Body of pancreas (tissue), 4 donors: ENCODE measurements around the gene ATF6B. TPM values are rescaled to one million over a fixed set of nuclear protein-coding genes. Genes with fewer than 3 reads are reported as not detected.
"Not testable (repeated sequence)": the region's sequence is repeated elsewhere in the genome, so short reads cannot be mapped to it uniquely, and the experiment has no call there.

ENCODE experiments used
- ATAC-seq: fragments of 150-250 bp; one replicate; pipeline ENCODE4 v1.9.1; 2016
- DNase-seq, 4 donors: peaks; one replicate each; pipeline ENCODE4 v3.0.0-alpha.2; 2019
- H3K27ac ChIP-seq, 4 donors: fragments of 200-600 bp; sonication (generic); 1 replicate in 3 of 4; 2 replicates in 1 of 4; pipeline versions ENCODE4 v1.5.1 to v1.6.1; 2016 to 2019; ENCODE audit warnings: mild to moderate bottlenecking in 1 of 4, mixed read lengths in 1 of 4, moderate library complexity in 1 of 4
- H3K27me3 ChIP-seq, 2 donors: fragments of 200-600 bp; sonication (generic); one replicate each; pipeline ENCODE4 v1.6.0; 2016; ENCODE audit warnings: mild to moderate bottlenecking in 1 of 2
- H3K36me3 ChIP-seq, 2 donors: fragments of 200-600 bp; sonication (generic); replicated peaks in 1 of 2; 2 replicates each; pipeline ENCODE4 v1.5.1; 2016; ENCODE audit warnings: low read depth in 2 of 2; ENCODE audit not compliant: insufficient read depth in 1 of 2
- H3K4me1 ChIP-seq: fragments of 200-600 bp; sonication (generic); one replicate; pipeline ENCODE4 v1.6.0; 2016
- H3K4me3 ChIP-seq, 2 donors: fragments of 200-600 bp; sonication (generic); 1 replicate in 1 of 2; 2 replicates in 1 of 2; pipeline ENCODE4 v1.5.1; 2016 to 2019
- H3K9me3 ChIP-seq, 3 donors: fragments of 200-600 bp; sonication (generic); 1 replicate in 2 of 3; 2 replicates in 1 of 3; pipeline ENCODE4 v1.5.1; 2016
- POLR2A ChIP-seq, 3 donors: fragments of 450-650 bp; IDR thresholded peaks; one replicate each; pipeline ENCODE4 v1.6.1; 2016; ENCODE audit warnings: antibody characterized with exemption in 3 of 3, mild to moderate bottlenecking in 2 of 3
- WGBS, 2 donors: methylation state at CpG; one replicate each; pipeline ENCODE4 v1.1.5; 2017; 5-methylcytosine and 5-hydroxymethylcytosine counted together
- intact Hi-C: fragments of 100-400 bp; cut with DNase I; formaldehyde crosslinking; loops from one replicate; pipeline ENCODE4 v1.15.1; 2023
- total RNA-seq, 2 donors: library from RNA; depleted of rRNA; stranded (reverse); fragments of >200 nt; gene quantifications; one replicate each; pipeline ENCODE4 v1.1.0, GENCODE V29; 2016
- TF ChIP-seq, protein P1 (sequence below), 7 experiments: fragments of 450-650 bp in 4 of 7; fragments of 200-600 bp in 3 of 7; sonication (generic) in 3 of 7; IDR thresholded peaks; one replicate each; pipeline ENCODE4 v1.5.1; 2016 to 2019; ENCODE audit warnings: antibody characterized with exemption in 7 of 7

The ATF6B gene
- total RNA-seq, 2 donors from 2014 or later = 26.5 to 32.3 TPM

GRCh38 chr6:32148289-32149091, 20.4 kb upstream of the ATF6B start:
- no peak overlapping the region for H3K27ac ChIP-seq
- H3K4me3 ChIP-seq = peak overlapping the region in 1 of 2 donors; percentile 5
- no peaks in the 10 kb centered on the region for H3K9me3 ChIP-seq
- intact Hi-C loops = no loop called here
- peaks cover 20% of the 10 kb centered on the region for H3K4me1 ChIP-seq
- peaks cover 0 to 8% of the 10 kb centered on the region in 2 donors for H3K27me3 ChIP-seq
- 11 to 20% methylated on average over 35 to 39 of the region's 39 CpGs for WGBS, 2 donors
- DNase-seq (peak; percentile 71 to 84 (median 80)), ATAC-seq (peak; percentile 86)
- TF ChIP-seq POLR2A (IDR thresholded peaks at IDR 0.05) = no peak
- TF ChIP-seq, protein P1, sequence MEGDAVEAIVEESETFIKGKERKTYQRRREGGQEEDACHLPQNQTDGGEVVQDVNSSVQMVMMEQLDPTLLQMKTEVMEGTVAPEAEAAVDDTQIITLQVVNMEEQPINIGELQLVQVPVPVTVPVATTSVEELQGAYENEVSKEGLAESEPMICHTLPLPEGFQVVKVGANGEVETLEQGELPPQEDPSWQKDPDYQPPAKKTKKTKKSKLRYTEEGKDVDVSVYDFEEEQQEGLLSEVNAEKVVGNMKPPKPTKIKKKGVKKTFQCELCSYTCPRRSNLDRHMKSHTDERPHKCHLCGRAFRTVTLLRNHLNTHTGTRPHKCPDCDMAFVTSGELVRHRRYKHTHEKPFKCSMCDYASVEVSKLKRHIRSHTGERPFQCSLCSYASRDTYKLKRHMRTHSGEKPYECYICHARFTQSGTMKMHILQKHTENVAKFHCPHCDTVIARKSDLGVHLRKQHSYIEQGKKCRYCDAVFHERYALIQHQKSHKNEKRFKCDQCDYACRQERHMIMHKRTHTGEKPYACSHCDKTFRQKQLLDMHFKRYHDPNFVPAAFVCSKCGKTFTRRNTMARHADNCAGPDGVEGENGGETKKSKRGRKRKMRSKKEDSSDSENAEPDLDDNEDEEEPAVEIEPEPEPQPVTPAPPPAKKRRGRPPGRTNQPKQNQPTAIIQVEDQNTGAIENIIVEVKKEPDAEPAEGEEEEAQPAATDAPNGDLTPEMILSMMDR (IDR thresholded peaks at IDR 0.05) = peak in 5 of 7 experiments; percentile 4 to 26 (median 18)
- no peaks in the 10 kb centered on the region for H3K36me3 ChIP-seq

DNA sequence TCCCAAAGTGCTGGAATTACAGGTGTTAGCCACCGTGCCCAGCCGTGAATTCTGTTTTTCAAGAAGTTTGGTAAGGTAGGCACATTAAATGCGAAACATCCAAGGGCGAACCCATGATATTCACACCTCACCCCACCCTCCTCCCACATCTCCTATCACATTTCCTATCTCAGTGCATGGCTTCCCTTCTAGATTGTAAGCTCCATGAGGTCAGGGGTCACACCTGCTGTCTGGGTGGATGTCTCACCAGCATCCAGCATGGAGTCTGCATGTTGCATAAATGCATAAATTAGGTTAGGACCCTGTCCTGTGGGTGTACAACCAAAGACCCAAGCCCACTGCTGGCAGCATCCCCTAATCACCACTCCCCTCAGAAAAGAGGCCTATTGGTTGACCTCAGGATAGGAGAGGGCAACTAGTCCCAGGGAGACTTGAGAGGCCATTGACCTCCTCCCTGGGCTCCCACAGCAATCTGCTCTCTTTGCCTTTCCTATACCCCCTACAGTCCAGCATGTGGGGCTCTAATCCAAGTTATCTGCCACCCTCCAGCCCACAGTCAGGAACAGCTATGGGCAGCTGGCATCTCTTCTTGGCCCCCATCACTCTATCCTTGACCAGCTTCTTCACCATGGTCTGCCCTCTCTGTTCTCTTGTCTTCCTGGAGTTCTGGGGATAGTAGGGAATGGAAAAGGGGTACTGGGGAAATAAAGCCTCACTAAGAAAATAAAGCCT, 19.5 kb upstream of the ATF6B start:
- Histone ChIP-seq H3K36me3 (no peaks in the 10 kb centered on the region), H3K9me3 (no peaks in the 10 kb centered on the region), H3K27me3 (peaks cover 0 to 8% of the 10 kb centered on the region in 2 donors), H3K27ac (no peak overlapping the region), H3K4me1 (peaks cover 13% of the 10 kb centered on the region), H3K4me3 (no peak overlapping the region)
- intact Hi-C loops = no loop called here
- 85% methylated on average over 4 of the region's 4 CpGs for WGBS, 2 donors
- DNase-seq (no peak), ATAC-seq (no peak)
- TF ChIP-seq, protein P1 (IDR thresholded peaks at IDR 0.05) = no peak
- TF ChIP-seq POLR2A (IDR thresholded peaks at IDR 0.05) = no peak

DNA sequence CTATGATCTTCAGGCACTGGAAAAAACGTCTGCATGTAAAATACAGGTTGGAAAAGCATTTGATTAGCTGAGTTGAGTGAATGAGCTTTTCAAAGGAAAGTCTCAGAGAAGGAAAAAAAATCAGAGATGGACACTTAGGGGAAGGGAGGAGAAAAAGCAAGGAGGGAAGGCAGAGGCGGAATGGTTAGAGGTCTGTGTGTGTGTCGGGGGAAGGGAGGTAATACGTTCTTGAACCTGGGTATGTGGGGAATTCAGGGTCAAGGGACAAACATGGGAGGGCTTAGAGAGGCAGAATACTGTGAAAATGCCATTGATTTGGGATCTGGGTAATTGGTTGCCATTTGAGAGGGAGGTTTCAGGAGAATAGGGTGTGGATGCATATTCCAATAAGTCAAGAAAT, 18.6 kb upstream of the ATF6B start:
- WGBS, 2 donors = 32 to 44% methylated on average over 4 of the region's 4 CpGs
- intact Hi-C loops = no loop called here

GRCh38 chr6:32146287-32146686, 18.2 kb upstream of the ATF6B start:
- Histone ChIP-seq H3K4me1 (peaks cover 13% of the 10 kb centered on the region), H3K9me3 (no peaks in the 10 kb centered on the region), H3K27me3 (peaks cover 0 to 8% of the 10 kb centered on the region in 2 donors), H3K36me3 (no peaks in the 10 kb centered on the region), H3K4me3 (no peak overlapping the region), H3K27ac (no peak overlapping the region)
- 53 to 65% methylated on average over 1 of the region's 1 CpG for WGBS, 2 donors
- ATAC-seq (no peak), DNase-seq (no peak)
- TF ChIP-seq, protein P1 (IDR thresholded peaks at IDR 0.05) = no peak
- TF ChIP-seq POLR2A (IDR thresholded peaks at IDR 0.05) = no peak
- intact Hi-C loops = no loop called here

More for the DNA sequence above, 18.6 kb upstream of the ATF6B start:
- no peak overlapping the region for H3K4me3 ChIP-seq
- DNase-seq = no peak
- H3K27ac ChIP-seq = no peak overlapping the region
- peaks cover 0 to 8% of the 10 kb centered on the region in 2 donors for H3K27me3 ChIP-seq
- H3K9me3 ChIP-seq = no peaks in the 10 kb centered on the region
- TF ChIP-seq, protein P1 (IDR thresholded peaks at IDR 0.05) = no peak
- no peaks in the 10 kb centered on the region for H3K36me3 ChIP-seq
- no peak for ATAC-seq
- peaks cover 13% of the 10 kb centered on the region for H3K4me1 ChIP-seq

- DNase-seq, H3K27me3 ChIP-seq, H3K9me3 ChIP-seq, H3K36me3 ChIP-seq, ATAC-seq, H3K27ac ChIP-seq, intact Hi-C loops, H3K4me3 ChIP-seq: not testable (repeated sequence)
- 79 to 89% methylated on average over 7 of the region's 7 CpGs for WGBS, 2 donors
- H3K4me1 ChIP-seq = peaks cover 13% of the 10 kb centered on the region
Observed at GRCh38 chr6:32144238-32144637, 16.2 kb upstream of the ATF6B start.
